Stimulated activated CD8-positive, alpha-beta memory T cell treated with anti-CD3 and anti-CD28 coated beads, Interleukin-15, amount 100 ng/mL, for 1 hour (primary cell): ENCODE results near the gene ZCCHC9.
"Not testable (repeated sequence)": the region's sequence is repeated elsewhere in the genome, so short reads cannot be mapped to it uniquely, and the experiment has no call there.

Experiments used
- DNase-seq: peaks from one replicate; pipeline ENCODE4 v3.0.0-alpha.2; 2020; ENCODE audit warnings: low read depth

ZCCHC9 gene

DNA sequence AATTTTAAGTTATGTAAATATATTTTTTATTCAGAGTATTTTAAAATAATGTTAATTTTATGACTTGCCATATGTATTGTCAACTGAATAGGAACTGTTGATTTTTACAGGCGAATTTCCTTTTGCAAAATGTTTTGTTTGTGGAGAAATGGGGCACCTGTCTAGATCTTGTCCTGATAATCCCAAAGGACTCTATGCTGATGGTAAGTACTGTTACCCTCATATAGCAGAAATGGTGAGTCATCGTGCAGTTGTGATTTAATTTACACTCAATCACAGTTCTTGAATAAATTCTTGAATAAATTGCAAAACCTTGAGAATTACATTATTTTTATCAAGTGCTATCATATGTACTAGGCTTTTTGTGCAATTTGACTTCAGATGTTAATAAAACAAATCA, 7.4 kb downstream of the ZCCHC9 start:
- no peak for DNase-seq

DNA sequence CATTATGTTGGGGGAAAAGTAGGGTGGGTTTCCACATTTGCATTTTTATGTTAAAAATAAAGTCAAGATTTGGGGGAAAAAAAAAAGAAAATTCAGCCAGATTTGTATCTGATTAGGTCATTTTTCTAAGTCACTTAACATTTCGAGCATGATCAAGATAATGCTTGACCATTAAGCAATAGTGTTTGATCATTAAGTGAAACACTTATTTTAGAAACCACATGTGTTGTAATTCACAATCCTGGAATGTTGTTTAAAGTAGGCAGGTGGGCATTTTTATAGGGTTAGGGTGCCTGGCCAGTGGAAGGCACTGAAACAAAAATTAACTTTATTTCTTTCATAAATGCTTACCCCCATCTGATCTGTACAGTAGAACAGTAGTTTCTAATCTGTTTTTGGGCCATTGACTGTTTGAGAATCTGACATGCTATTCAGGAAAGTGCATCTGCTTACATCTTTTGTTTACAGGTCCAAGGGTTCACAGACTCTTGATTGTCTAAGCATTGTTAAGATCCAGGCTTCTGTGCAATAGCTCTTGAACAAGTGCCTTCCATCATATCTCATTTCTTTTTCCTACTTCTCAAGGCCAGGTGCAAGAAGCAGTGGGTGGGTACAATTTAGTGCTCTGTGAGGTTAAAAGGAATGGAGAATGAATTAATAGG, 9.1 kb downstream of the ZCCHC9 start:
- DNase-seq = no peak

DNA sequence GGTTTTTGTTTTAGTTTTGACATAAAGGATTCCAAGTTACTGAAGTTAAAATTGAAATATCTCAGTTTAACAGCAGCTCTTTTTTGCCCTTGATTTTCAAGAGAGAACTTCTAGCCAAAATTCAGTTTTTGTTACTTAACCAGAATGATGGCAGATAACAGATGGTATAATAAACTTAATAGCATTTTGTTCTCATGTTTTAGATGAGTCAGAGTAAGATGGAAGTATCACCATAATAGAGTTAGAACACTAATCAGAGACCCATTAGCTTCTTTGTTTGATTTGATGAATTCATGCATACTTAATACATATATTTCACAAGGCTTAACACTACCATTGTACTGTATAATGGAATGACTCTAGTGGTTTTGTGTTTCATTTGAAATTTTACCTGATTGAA, 11.9 kb downstream of the ZCCHC9 start:
- no peak for DNase-seq

DNA sequence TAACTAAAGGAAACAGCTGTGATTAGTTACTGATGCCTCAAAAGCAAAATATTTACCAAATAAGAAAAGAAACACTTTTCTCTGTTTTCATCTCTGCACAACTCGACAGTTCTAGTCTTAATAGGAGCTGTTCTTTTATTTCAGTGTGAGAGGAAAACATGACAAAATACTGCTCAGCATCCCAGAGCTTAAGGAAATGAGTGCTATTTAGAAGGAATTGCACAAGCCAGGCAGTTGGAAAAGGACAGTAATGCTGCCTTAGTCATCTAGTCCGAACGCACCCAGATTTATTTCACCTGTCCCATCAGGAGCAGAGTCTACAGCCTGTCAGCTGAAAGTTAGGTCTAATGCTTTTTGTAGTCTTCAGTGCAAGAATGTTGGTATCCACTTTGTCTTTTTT, 12.3 kb downstream of the ZCCHC9 start:
- no peak for DNase-seq

DNA sequence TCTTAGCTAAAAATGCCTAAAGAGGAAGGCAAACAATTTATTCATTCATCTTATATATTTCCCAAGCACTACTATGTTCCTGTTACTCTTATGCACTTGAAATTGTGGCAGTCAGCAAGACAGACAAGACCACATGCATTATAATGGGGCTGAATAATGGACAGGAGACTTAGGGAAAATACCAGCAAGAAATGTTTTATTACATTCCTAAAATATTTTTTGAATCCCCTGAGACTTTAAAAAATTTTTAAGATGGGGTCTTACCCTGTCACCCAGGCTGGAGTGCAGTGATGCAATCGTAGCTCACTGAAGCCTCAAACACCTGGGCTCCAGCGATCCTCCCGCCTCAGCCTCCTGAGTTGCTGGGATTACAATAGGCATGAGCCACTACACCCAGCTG, 13.2 kb downstream of the ZCCHC9 start:
- no peak for DNase-seq

DNA sequence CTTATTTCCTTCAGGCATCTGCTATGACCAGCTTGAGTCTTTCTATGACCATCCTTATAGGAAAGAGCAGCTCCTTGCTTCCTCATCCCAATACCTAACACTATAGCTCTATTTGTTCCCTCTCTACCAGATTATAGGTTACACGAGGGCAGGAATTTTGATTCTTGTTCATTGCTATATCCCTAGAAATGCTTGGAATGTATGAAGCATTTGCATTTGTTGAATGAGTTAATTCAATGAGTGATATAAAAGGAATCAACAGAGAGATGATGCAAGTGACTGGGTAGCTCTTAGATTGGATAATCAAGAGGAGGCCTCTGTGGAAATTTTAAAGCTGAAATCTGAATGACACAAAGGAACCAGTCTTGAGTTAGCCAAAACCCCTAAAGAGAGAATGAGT, 13.9 kb downstream of the ZCCHC9 start:
- no peak for DNase-seq

DNA sequence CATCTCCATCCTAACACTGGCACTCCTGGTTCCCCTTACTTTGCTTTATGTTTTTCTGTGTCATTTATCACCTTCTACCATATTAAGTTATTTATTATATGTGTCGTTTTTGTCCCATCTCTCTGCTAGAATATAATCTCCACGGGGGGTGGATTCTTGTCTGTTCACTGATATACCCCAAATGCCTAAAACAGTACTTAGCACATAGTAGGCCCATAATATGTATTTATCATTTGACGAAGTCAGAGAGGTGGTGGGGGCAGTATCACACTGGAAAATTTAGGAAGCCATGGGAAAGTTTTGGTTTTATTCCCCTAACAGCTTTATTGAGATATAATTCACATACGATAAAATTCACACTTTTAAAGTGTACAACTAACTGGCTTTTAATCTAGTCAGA, 14.4 kb downstream of the ZCCHC9 start:
- no peak for DNase-seq

DNA sequence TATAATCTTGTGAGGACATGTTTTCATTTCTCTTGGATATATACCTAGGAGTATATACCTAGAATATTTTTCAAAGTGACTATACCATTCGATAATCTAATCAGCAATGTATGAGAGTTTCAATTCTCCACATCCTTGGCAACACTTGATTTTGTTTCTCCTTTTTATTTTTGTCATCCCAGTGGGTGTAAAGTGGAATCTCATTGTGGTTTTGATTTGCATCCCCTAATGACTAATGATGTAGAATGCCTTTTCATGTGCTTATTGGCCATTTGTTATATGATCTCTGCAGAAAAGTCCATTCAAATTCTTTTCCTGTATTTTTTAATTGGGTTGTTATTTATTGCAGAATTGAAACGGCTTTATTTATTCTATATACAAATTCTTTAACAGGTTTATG, 15.2 kb downstream of the ZCCHC9 start:
- DNase-seq = no peak

DNA sequence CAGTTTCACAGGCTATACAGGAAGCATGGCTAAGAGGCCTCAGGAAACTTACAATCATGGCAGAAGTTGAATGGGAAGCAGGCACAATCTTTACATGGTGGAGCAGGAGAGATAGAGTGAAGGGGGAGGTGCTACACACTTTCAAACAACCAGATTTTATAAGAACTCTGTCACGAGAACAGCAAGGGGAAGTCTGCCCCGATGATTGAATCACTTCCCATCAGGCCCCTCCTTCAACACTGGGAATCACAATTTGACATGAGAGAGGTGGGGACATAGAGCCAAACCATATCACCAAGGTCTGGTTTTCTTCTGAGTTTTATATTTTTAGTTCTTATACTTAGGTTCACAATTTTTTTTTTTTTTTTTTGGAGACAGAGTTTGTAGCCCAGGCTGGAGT, 16.1 kb downstream of the ZCCHC9 start:
- DNase-seq = no peak

DNA sequence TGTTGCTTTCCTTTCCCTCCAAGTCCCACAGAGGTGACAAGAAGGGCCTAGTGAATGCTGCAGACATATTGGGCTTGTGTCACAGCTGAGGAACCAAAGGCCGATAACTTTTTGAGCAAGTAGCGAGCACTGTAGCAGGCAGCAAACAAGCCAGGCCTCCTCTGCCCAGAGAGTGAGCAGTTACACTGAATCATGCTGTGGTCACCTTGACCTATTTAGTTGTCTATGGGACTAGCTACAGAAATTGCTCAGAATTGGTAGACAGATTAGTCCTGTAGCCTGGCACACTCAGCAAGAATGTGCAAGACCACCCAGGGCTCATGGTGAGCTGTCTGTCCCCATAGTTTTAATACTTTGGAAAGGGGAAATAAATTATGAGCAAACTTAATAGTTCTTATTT, 25.2 kb downstream of the ZCCHC9 start:
- DNase-seq = no peak

DNA sequence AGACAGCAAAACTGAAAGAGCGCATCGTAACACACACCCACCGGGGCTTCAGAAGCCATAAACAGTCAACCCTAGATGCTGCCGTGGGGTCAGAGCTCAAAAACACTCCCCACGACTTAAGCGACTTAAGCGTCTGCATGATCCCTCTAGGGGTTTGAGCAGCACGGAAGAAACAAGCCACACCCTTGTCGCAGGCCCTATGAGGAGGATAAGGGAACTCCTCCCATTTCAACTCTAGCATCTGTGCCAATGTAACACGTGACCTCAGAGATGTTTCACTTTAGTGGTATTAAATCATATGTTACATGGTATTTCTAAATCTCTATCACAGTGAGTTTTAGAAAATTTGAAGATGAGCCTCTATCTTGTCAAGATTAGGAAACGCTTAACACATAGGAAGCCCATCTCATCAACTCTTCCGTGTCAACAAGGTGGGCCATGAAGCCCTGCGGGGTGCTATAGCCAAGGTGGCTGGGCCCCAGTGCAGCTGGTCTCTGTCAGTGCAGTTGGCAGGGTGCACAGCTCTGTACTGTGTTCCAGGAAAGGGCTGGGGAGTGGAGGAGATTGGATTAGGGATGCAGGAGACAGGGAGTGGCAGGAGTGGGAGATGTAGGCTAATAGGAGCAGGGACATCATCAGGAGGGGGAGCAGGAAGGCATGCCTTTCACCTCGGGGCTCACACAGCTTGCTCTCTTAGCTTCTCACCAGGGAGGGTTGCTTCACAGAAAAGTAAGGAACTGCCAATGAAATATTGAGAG, 33.1 kb downstream of the ZCCHC9 start:
- DNase-seq = no peak

DNA sequence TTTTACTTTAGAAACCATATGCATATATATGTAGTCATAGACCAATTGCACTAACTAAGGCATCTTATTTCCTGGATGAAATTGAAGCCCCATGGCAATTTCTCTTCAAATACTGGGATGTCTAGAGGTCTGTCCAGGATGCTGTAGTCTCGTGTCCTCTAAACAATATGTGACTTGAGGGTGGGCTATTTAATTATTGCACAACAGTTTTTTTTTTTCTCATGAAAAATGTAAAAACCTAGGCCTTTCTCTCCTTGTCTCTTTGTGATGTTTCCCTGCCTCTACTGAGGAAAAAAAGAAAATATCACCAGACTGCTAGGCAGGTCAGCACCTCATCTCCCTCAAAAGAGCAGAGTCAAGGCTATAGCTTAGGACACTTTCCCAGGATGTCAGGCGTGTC, 34.6 kb downstream of the ZCCHC9 start:
- DNase-seq = no peak

DNA sequence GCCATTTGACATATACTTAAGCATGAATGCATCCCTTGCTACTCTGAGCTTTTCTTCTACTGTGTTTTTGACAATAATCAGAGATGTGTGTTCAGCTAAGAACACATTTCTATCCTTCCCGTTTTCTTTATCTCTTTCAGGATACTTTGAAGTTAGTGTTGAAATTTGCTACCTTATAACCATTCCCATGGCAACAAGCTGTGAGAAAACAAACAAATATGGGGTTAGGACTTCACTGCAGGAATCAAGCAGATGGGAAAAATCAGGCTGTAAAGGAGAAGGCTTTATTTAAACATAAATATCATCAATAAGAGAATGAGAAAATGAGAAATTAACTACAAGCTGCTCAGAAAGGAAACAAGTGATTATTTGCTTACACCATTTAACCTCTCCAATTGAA, 35.2 kb downstream of the ZCCHC9 start:
- DNase-seq = no peak

DNA sequence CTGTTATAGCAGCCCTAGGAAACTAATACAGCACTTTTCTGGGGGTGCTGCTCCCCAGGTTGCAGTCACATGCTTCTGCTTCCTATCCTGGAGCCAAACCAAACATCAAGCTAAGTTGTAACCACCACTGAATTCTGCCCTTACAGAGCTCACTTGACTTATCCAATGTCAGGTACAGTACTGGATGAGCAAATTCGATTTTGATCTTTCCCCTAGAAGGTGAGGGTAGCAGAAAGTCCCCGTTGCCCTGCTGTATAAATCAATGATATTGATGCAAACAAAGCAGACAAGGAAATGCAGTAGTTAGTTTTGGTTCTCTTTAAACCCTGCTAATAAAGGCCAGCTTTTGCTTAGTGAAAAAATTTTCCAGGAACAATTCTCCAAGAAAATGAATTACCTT, 36.4 kb downstream of the ZCCHC9 start:
- DNase-seq = no peak

DNA sequence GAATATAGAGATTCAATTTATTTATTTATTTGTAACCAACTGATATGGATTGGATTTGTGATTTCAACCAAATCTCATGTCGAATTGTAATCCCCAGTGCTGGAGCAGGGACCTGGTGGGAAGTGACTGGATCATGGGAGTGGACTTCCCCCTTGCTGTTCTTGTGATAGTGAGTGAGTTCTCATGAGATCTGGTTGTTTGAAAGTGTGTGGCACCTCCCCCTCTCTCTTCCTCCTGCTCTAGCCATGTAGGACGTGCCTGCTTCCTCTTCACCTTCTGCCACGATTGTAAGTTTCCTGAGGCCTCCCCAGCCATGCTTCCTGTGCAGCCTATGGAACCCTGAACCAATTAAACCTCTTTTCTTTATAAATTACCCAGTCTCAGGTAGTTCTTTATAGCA, 36.8 kb downstream of the ZCCHC9 start:
- not testable (repeated sequence) for DNase-seq

DNA sequence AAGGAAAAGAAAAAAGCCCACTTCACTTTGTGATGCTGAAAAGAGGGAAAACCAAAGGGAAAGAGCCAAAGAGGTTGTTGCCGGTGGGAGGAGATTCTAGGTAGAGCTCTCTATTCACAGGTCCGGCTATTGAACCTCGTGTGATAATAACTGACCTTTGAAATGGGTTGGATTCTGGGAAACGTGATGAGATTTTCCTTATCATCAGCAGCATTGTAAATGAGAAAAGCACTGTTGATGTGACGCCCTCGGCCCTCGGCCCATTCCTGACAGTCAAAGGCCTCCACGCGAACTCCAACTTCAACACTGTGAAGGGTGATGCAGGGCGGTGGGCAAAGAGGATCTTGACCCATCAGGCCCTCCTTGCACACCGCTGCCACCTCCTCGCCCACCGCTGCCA, 43.3 kb downstream of the ZCCHC9 start:
- no peak for DNase-seq

DNA sequence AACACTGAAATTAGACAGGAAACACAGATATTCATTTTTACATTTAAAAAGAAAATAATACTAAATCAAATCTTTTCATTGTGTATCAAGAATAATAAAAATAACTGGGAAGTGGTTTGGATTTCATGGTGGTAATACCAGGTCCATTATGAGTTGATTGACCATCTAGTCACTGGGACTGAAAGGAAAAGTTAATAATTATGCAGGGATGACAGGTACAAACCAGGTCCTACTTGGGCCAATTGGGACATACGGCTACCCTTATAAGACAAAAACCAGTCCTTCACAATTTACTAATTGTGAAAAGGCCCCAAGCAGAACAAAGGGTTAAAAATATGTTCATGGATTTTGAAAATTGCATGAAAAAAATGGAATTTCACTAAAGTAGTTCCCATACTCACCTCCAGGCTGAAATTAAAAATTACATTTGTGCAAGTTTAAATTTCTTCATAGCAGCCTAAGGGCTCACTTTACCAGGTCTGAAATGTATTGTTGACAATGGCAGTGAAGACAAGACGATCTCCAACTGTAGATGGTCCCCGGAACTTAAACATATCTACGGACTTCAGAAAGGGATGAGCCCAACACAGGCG, 44.1 kb downstream of the ZCCHC9 start:
- DNase-seq = no peak

DNA sequence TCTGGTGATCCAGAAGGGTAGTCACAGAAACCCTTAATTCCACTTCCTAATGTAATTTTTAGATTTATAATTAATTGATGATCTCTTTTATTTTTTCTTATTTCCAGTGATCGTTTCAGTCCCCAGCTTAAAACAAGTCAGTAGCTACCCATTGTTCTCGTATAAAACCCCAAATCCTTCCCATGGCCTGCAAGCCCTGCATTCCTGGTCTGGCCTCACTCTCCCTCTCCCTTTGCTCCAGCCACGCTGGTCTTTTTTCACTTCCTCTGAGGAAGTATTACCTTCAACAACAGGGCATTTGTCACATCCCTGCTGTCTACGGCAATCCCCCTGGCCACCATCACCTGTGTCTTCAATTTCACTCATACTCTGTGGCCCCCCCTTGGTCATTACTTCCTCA, 47.8 kb downstream of the ZCCHC9 start:
- no peak for DNase-seq

DNA sequence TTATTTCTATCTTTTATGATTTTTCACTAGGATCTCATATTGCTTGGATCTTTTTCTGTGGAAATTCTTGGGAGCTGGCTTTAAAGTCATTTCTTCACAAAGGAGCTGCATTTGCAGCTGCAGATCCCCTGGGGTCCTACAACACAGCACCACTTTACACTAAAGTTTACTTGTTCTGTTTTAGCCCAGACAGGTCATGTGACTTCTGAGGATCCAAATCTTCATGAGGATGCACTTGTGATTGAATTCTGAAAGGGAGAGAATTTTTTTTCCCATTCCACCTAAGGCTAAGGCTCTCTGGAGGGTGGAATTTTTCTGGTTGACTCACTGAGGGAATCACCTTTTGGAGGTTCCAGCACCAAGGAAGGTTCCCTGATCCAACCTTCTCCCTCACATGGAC, 49.1 kb downstream of the ZCCHC9 start:
- DNase-seq = no peak

DNA sequence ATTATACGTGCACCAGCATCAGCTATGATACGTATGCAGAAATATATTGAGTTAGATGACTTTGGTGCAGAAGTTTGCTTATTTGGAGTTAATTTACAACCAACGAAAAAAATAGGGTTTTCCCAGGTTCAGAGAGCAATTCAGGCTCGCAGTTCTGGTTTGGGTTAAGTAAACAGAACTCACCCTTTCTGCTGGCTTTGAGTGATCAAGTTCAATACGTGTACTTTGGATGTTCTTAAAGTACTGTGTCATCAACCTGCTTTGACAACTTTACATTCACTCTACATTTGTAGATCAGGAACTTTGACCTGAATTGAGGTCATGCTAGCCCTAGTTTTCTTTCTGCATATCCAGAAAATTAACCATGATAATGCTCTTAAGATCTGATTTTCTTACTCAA, 51.8 kb downstream of the ZCCHC9 start:
- DNase-seq = no peak

DNA sequence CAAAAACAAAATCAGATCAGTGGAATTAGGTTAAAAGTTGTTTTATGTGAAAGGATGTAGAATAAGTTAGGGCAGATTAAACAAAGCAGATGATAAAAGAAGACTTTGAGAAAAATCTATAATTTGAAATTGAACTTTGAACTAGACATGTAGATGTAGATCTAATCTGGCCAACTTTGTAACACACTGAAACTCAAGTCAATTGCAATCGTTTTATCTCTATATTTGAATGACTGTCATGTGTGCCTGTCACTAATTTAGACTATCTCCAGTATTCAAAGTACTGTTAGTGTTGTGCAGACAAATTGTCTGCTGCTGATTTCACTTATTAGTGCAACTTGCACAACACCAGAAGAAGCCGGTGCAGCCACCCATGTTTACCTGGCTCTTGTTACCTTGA, 52.7 kb downstream of the ZCCHC9 start:
- no peak for DNase-seq

DNA sequence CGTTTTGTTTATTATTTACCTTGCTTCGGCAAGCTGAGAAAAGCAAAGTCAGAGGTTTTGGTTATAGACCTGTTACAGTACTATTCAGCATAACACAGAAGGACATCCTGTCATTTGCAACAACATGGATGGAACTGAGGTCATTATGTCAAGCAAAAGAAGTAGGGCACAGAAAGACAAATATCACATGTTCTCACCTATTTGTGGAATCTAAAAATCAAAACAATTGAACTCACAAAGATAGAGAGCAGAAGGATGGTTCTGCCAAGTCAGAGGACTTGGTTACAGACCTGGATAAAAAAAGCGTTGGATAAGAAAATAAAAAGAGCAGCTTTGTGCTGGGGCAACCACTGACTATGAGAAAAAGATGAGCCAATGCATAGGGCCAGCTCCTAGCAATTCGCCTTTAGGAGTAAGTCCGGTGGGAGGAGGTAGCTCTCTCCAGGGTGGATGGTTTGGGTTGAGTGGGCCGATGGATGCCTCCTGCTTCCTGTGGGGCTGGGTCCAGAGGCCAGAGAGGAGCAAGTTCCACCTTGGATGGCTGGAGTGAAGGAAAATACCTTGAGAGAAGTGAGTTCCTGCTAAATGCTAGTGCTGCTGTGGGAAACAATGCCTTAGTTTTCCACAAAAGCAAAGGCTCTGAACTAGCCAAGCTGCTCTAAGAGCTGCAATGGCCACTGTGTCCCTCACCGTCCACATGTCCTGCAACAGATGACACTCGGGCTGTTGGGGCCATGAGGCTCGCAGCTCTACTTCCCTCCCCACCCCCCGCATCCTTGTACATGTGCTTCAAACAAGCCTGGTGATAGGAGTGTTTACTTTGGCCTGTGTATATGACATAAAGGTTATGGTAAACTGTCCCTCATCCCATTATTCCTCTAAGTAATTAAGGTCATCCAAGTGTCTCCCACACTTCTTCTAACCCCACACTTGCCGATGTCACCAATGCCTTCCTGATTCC, 54.2 kb downstream of the ZCCHC9 start:
- DNase-seq = no peak

DNA sequence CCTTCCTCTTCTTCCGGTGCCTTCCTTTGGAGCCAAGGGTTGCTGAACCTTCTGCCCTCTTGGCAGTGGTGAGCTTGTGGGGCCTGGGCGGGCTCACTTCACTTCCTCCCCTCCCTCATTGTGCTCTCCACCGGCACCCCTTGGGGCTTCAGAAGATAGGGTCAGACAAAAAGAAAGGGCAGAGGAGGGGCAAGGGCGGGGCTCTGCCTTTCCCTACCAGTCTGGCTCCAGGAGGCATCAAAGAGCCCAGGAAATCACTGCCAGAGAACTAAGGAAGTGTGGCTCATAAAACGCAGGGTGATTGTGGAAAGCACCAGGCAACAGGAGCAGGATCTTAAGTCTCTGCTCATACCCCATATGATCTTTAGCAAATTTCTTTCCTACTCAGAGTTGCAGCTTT, 57.7 kb downstream of the ZCCHC9 start:
- DNase-seq = no peak
